GM12873 (cell line): Measurements from ENCODE around the gene CDC42EP1.

ENCODE experiments used
- CTCF ChIP-seq: IDR thresholded peaks from 2 replicates; pipeline ENCODE4 v1.5.1; 2012; ENCODE audit warnings: low read depth, mild to moderate bottlenecking, moderate library complexity, low read length, control low read depth; ENCODE audit not compliant: insufficient read depth; ENCODE audit errors: missing control alignments

Gene CDC42EP1

GRCh38 chr22:37518509-37519267 is 41.6 kb upstream of the CDC42EP1 start:
- TF ChIP-seq CTCF, result no peak

DNA sequence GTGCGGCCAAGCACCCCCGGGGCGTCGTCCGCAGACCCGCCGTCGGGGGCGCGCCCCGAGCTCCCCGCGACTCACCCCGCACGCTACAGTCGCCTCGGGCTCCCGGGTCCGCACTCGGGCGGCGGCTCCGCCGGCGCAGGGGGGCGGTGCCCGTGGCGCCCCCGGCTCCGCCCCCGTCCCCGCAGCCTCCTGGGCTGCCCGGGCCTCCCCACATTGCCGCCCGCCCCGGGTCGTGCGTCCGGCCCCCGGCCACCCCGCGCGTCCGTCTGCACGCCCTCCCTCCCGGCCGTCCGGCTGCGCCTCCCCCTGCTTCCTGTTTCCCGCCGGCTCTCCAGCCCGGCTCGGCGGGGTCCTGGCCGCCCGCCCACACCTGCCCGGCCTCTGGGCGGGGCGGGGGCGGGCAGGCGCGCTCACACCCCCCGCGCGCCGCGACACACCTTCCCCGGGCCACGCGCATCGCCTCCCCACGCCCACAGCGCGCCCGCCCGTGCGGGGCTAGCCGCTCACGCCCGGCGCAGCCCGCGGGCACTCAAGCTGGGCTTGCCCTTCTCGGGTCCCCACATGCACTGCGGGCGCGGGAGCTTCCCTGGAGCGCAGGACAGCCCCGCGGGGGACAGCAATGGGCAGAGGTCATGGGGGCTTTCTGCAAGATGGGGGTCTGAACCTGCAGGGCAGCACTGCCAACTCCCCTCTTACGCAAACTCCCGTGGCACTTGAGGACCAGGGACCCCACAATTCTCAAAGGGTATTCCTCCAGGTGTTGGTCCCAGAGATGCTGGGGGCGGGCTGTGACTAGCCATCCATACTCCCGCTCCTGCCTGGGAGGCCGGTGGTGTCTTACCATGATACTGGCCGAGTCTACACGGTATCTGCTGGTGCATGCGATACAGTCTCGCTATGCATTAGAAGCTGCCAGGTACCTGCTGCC is 40.7 kb upstream of the CDC42EP1 start, which contains the start of gene CARD10:
CARD10 (minus strand) TSS at position 148 of the 928 bp plus-strand sequence. CDS start 215 bp downstream, outside the sequence.
- no peak for TF ChIP-seq CTCF

DNA sequence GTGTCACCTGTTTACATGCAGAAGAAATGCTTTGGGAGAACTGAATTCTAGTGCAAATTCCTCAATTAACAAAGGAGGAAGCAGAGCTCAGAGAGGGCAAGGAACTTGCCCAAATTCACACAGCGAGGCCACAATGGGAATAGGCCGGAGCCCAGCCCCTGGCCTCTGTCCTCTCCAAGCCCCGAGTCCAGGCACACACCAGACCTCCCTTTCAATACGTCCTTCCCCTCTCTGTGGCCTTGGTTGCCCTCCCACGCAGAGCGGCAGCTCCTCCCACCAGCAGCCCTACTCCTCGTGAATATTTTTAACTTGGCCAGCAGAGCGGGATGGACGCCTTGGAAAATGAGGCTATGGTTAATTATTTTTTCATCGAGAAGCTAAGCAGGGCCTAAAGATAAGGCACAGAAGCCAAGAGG is 39.5 kb upstream of the CDC42EP1 start:
- no peak for TF ChIP-seq CTCF

DNA sequence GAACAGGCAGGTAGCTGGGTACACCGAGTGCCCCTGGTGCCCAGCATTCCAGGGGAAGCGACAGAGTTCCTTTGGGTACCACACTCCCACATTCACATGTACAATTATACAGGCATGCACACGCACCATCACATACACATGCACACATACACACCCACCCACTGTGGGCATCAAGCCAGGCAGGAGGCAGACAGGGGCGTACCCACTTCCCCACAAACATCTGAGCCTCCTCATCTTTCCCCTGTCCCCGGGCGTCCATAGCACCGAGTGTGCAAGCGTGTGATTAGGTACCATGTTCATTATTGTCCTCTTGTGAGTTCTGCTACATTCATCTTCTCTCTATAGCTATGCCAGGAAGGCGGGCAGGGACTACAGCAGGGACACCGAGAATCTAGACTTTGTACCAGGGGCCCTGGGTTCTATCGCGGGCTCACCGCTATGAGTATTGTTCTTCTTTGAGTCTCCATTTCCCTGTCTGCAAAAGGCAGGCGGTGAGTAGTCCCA is 39.0 kb upstream of the CDC42EP1 start:
- no peak for TF ChIP-seq CTCF

GRCh38 chr22:37522482-37522881 is 37.8 kb upstream of the CDC42EP1 start:
- no peak for TF ChIP-seq CTCF

DNA sequence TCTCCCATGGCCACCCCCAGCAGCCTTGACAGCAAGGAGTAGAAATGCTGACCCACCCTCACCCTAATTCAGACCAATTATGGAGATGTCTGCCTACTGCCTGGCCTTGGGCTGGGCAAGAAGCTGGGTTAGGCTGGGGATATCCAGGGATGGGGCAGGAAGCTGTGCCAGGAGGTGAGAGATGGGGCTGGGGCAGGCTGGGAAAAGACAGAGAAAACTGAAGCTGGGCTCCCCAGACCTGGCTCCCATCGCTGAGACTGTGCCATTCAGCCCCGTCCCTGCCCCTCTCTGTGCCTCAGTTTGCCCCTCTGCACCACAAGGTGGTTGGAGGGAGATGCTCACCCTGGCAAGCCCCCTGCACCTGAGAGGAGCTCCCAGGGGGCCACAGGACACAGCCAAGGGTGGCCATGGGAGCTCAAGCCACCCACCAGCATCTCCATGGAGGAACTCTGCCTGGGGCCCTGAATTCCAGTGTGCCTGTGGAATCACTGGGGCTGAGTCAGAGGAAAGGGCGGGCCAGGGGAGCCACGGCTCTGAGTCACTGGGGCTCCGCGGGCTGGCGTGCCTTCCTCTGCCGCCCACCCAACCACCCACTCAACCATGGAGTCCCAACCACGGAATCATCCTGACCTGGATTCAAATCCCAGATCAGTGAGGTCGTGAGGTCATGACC is 35.1 kb upstream of the CDC42EP1 start:
- no peak for TF ChIP-seq CTCF

DNA sequence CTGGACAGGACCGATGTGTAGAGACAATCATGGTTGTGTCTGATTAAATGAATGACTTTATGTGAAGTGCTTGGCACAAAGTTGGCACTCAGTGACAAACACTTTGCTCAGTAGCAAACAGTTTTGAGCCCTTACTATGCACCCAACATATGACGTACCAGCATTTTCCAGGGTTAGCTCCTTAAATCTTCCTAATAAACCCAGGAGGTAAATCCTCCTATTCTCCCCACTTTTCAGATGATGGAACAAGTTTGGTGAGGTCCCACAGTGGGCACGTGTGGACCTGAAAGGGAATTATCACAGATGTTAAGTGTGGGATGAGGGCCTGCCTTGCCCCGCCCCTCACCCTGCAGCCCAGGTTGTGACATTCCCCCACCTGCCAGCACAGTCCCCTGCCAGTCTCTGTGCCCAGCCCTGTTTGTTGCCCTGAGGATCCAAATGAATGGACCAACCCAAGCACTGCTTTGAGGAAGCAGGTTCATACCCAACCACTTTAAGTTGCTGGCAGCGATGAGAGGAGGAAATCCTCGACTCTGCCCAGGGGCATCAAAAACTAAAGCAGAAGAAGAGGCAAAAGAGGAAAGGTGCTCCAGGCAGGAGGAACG is 34.4 kb upstream of the CDC42EP1 start:
- TF ChIP-seq CTCF, result no peak
